OCI-LY3 (cell line): Measurements from ENCODE around the gene GPR183.
A peak's percentile ranks its signal among the peaks of the same experiment; 100 is the strongest.

Experiments used
- H2AFZ ChIP-seq: fragments of 200-600, 300-600 bp; shearing (Covaris generic); 2 replicates; pipeline ENCODE4 v1.6.0; 2014; ENCODE audit warnings: antibody characterized with exemption, low read depth, low read length
- H3K27ac ChIP-seq: fragments of 200-600, 300-600 bp; sonication (generic); 2 replicates; pipeline ENCODE4 v1.5.1; 2014; ENCODE audit warnings: mild to moderate bottlenecking, low read length, moderate library complexity, mixed read lengths
- H3K27me3 ChIP-seq: fragments of 200-600, 300-600 bp; sonication (generic); 2 replicates; pipeline ENCODE4 v1.6.1; 2014; ENCODE audit warnings: low read depth, low read length, mixed read lengths
- H3K36me3 ChIP-seq: fragments of 200-600, 300-600 bp; sonication (generic); replicated peaks from 2 replicates; pipeline ENCODE3; 2014; ENCODE audit warnings: low read depth, low read length, mixed read lengths
- H3K4me1 ChIP-seq: fragments of 300-600, 200-600 bp; sonication (generic); 2 replicates; pipeline ENCODE4 v1.6.1; 2014; ENCODE audit warnings: low read length, mixed read lengths
- H3K4me2 ChIP-seq: fragments of 200-600, 300-600 bp; sonication (generic); 2 replicates; pipeline ENCODE4 v1.6.1; 2014; ENCODE audit warnings: low read length, mixed read lengths
- H3K4me3 ChIP-seq: fragments of 300-600, 200-600 bp; sonication (generic); 2 replicates; pipeline ENCODE4 v1.5.1; 2014; ENCODE audit warnings: antibody characterized with exemption, mild to moderate bottlenecking, low read length, moderate library complexity
- H3K79me2 ChIP-seq: fragments of 300-600, 200-600 bp; shearing (Covaris generic); 2 replicates; pipeline ENCODE4 v1.6.1; 2014; ENCODE audit warnings: mild to moderate bottlenecking, low read length, mixed read lengths
- H3K9ac ChIP-seq: fragments of 300-600, 200-600 bp; shearing (Covaris generic); 2 replicates; pipeline ENCODE4 v1.6.0; 2014; ENCODE audit warnings: mild to moderate bottlenecking, low read length, moderate library complexity
- H3K9me3 ChIP-seq: fragments of 200-600, 300-600 bp; shearing (Covaris generic); 2 replicates; pipeline ENCODE4 v1.6.1; 2014; ENCODE audit warnings: low read length, mixed read lengths; ENCODE audit not compliant: insufficient read depth
- H4K20me1 ChIP-seq: fragments of 200-600, 300-600 bp; sonication (generic); 2 replicates; pipeline ENCODE4 v1.6.1; 2016; ENCODE audit warnings: low read length, mixed read lengths; ENCODE audit not compliant: insufficient read depth
- EZH2phosphoT487 ChIP-seq: fragments of 200-600 bp; shearing (Covaris generic); IDR thresholded peaks from 2 replicates; pipeline ENCODE4 v1.6.1; 2018; ENCODE audit warnings: antibody characterized with exemption, mixed run types, low read depth
- TF ChIP-seq, protein P1 (sequence below): fragments of 200-600, 300-600 bp; sonication (generic); IDR thresholded peaks from 2 replicates; pipeline ENCODE4 v1.5.1; 2014; ENCODE audit warnings: antibody characterized with exemption, low read length, low read depth

The GPR183 gene

DNA sequence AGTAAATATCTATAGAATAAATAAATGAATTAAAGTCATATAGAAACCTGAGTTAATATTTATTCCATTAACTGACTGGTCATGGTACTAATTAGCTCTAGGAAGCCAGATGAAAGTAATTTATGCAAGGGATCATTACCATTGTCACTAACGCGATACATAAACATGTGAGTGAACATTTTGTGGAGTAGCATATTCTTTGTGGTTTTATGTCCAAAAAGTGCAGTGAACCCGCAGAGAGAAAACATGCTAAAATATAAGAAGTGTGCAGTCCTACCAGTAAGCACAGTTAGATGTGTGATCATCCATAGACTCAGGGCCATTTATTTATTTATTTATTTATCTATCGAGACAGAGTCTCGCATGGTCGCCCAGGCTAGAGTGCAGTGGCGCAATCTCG lies 1.6 kb downstream of the GPR183 start:
- Histone ChIP-seq H3K79me2 (peaks cover 75% of the 10 kb centered on the region), H3K36me3 (peaks cover 61% of the 10 kb centered on the region)
- TF ChIP-seq EZH2phosphoT487: no peak
- TF ChIP-seq, protein P1, sequence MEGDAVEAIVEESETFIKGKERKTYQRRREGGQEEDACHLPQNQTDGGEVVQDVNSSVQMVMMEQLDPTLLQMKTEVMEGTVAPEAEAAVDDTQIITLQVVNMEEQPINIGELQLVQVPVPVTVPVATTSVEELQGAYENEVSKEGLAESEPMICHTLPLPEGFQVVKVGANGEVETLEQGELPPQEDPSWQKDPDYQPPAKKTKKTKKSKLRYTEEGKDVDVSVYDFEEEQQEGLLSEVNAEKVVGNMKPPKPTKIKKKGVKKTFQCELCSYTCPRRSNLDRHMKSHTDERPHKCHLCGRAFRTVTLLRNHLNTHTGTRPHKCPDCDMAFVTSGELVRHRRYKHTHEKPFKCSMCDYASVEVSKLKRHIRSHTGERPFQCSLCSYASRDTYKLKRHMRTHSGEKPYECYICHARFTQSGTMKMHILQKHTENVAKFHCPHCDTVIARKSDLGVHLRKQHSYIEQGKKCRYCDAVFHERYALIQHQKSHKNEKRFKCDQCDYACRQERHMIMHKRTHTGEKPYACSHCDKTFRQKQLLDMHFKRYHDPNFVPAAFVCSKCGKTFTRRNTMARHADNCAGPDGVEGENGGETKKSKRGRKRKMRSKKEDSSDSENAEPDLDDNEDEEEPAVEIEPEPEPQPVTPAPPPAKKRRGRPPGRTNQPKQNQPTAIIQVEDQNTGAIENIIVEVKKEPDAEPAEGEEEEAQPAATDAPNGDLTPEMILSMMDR: no peak

DNA sequence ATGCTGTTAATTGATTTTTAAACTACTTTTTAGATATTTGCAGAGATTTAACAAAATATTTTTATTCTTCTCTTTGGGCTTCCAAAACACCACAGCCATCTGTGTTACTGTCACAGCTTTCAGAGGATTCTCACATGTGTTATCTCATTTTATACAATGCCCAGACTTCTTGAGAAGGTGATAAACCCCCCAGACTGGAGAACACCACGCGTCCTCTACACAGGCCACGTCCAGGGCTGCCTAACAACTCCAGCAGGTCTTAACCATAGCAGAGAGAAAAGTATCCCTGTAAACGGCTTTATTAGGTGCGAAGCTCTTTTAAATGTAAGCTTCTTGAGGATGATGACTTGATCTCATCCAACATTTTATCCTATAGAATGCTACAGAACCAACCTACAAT lies 2.0 kb downstream of the GPR183 start:
- no peak overlapping the region; the same call in 1 of the 2 replicates for H3K27ac ChIP-seq
- H3K79me2 ChIP-seq: peaks cover 79% of the 10 kb centered on the region
- peaks cover 6% of the 10 kb centered on the region for H3K9me3 ChIP-seq
- H3K4me3 ChIP-seq: peak overlapping the region; percentile 84
- H2AFZ ChIP-seq: no peak overlapping the region
- TF ChIP-seq EZH2phosphoT487: no peak
- TF ChIP-seq, protein P1: no peak
- H4K20me1 ChIP-seq: peaks cover 52% of the 10 kb centered on the region
- peaks cover 77% of the 10 kb centered on the region for H3K4me1 ChIP-seq
- peaks cover 65% of the 10 kb centered on the region for H3K36me3 ChIP-seq
- H3K27me3 ChIP-seq: no peaks in the 10 kb centered on the region; the same call in 1 of the 2 replicates
- peak overlapping the region; percentile 86 for H3K4me2 ChIP-seq
- H3K9ac ChIP-seq: peak overlapping the region; percentile 79

More for the DNA sequence above, 1.6 kb downstream of the GPR183 start:
- H3K4me1 ChIP-seq: peaks cover 77% of the 10 kb centered on the region
- peaks cover 48% of the 10 kb centered on the region for H4K20me1 ChIP-seq
- peak overlapping the region; percentile 79 for H3K9ac ChIP-seq
- H2AFZ ChIP-seq: no peak overlapping the region
- no peaks in the 10 kb centered on the region; the same call in 1 of the 2 replicates for H3K27me3 ChIP-seq
- peak overlapping the region; percentile 86 for H3K4me2 ChIP-seq
- H3K4me3 ChIP-seq: peak overlapping the region; percentile 84
- no peak overlapping the region; the same call in 1 of the 2 replicates for H3K27ac ChIP-seq
- peaks cover 6% of the 10 kb centered on the region for H3K9me3 ChIP-seq

DNA sequence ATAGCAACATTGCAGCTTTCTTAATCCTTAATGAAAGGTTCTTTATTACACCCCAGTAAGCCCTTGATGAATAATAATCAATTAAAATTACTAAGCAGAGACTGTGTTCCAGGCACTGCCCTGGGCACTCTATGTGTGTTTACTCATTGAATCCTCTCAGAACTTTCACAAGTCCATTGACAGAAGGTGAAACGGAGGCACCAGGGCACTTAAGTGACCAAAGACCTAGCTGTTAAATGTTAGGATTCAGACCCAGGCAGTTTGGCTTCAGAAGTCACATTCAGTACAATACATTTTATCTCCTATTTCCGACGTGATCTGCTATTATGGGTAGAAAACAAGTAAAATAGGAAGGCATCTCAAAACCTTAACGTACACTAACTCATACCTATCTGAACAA lies 2.7 kb downstream of the GPR183 start:
- Histone ChIP-seq H3K4me2 (peak overlapping the region; percentile 86), H3K4me3 (peak overlapping the region; percentile 84), H4K20me1 (peaks cover 59% of the 10 kb centered on the region), H3K27ac (peak overlapping the region; percentile 35; the same call in 1 of the 2 replicates), H3K4me1 (peaks cover 78% of the 10 kb centered on the region), H3K27me3 (no peaks in the 10 kb centered on the region; the same call in 1 of the 2 replicates), H3K9ac (peak overlapping the region; percentile 79), H3K79me2 (peaks cover 85% of the 10 kb centered on the region), H3K36me3 (peaks cover 68% of the 10 kb centered on the region), H2AFZ (no peak overlapping the region), H3K9me3 (peaks cover 6% of the 10 kb centered on the region)
- TF ChIP-seq EZH2phosphoT487: no peak
- TF ChIP-seq, protein P1: no peak

DNA sequence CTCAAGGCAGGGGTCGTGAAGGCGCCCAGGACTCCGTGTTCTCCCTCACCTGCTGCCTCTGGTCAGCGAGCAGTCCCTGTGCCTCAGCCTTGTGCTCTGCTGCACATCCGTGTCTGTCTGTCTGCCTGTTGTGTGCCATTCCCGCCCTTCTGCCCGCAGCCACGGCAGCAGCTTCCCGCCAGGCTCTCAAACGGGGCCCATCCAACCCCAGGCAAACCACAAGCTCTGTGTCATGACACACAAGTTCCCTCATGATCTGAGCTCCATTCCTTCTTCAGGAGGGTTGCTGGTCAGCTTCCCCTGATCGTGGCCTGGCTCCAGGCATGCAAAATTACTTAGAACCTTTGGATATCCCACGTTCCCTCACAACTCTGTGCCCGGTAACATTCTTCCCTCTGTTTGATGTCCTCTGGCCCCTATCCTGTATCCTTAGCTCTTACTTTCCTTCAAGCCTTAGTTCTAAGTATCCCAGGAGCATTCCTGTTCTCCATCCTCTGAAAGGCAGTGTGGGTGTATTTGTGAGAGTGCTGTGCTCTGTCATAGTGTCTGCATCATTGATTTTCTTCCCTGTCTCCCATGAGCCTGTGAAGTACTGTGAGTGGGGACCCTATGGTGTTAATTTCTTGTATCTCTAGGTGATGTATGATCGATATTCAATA lies 3.2 kb downstream of the GPR183 start:
- H3K9me3 ChIP-seq: peaks cover 6% of the 10 kb centered on the region
- peak overlapping the region; percentile 79 for H3K9ac ChIP-seq
- peaks cover 91% of the 10 kb centered on the region for H3K79me2 ChIP-seq
- H3K4me3 ChIP-seq: peak overlapping the region; percentile 84
- H3K4me1 ChIP-seq: peaks cover 83% of the 10 kb centered on the region
- H3K4me2 ChIP-seq: peak overlapping the region; percentile 86
- peaks cover 65% of the 10 kb centered on the region for H3K36me3 ChIP-seq
- no peak overlapping the region for H2AFZ ChIP-seq
- H3K27ac ChIP-seq: peak overlapping the region; percentile 35; the same call in 1 of the 2 replicates
- no peak for TF ChIP-seq EZH2phosphoT487
- TF ChIP-seq, protein P1: no peak
- no peaks in the 10 kb centered on the region; the same call in 1 of the 2 replicates for H3K27me3 ChIP-seq
- peaks cover 64% of the 10 kb centered on the region for H4K20me1 ChIP-seq
